Left kidney (tissue), 8 donors: ENCODE results near the gene TRAPPC8. TPM values are rescaled to one million over a fixed set of nuclear protein-coding genes. Genes with fewer than 3 reads are reported as not detected.
"Not testable (repeated sequence)": the region's sequence is repeated elsewhere in the genome, so short reads cannot be mapped to it uniquely, and the experiment has no call there.

ENCODE experiments used
- DNase-seq: peaks from one replicate; pipeline ENCODE4 v3.0.0-alpha.2; 2013
- long read RNA-seq, 8 donors: transcript quantifications; one replicate each; lab custom pipeline, GENCODE V29; 2026
- polyA plus RNA-seq: library from polyadenylated mRNA; unstranded; fragments of 120-200 nt; gene quantifications from one replicate; pipeline ENCODE4 v1.2.1, GENCODE V29; 2013; ENCODE audit not compliant: insufficient read length

Gene TRAPPC8
- polyA plus RNA-seq = 74.9 TPM
- long read RNA-seq, donor 1 = 0 reads
- long read RNA-seq, donor 2, partial matches to known transcripts = 0 of 1 reads
- long read RNA-seq, donor 2, other reads (novel, unspliced or antisense) = 0 of 1 reads
- long read RNA-seq, donor 3 = 0 reads
- long read RNA-seq, donor 4 = 0 reads
- long read RNA-seq, donor 5, partial matches to known transcripts = 0 of 1 reads
- long read RNA-seq, donor 5, other reads (novel, unspliced or antisense) = 0 of 1 reads
- long read RNA-seq, donor 6, partial matches to known transcripts = 6 of 7 reads
- long read RNA-seq, donor 6, other reads (novel, unspliced or antisense) = 0 of 7 reads
- long read RNA-seq, donor 7, full-length matches to known transcripts = 5 of 5 reads
- long read RNA-seq, donor 7, partial matches to known transcripts = 0 of 5 reads
- long read RNA-seq, donor 7, other reads (novel, unspliced or antisense) = 0 of 5 reads
- long read RNA-seq, donor 8, full-length matches to known transcripts = 2 of 2 reads
- long read RNA-seq, donor 8, partial matches to known transcripts = 0 of 2 reads
- long read RNA-seq, donor 8, other reads (novel, unspliced or antisense) = 0 of 2 reads

- peak; percentile 98 for DNase-seq
Measured at GRCh38 chr18:31942999-31943877, at the start of gene TRAPPC8. Gene TRAPPC8 (minus strand): TSS chr18:31943128. CDS start chr18:31942764, 364 bp downstream.

GRCh38 chr18:31990823-31991222, 47.9 kb upstream of the TRAPPC8 start:
- no peak for DNase-seq

GRCh38 chr18:31983976-31984375, 41.0 kb upstream of the TRAPPC8 start:
- DNase-seq = no peak

GRCh38 chr18:31983020-31983419, 40.1 kb upstream of the TRAPPC8 start:
- no peak for DNase-seq

- no peak for DNase-seq
Measured at GRCh38 chr18:31980863-31981262, 37.9 kb upstream of the TRAPPC8 start.

- no peak for DNase-seq
Measured at GRCh38 chr18:31979714-31980113, 36.8 kb upstream of the TRAPPC8 start.

- no peak for DNase-seq
Measured at GRCh38 chr18:31978616-31979015, 35.7 kb upstream of the TRAPPC8 start.

- peak; percentile 51 for DNase-seq
Measured at GRCh38 chr18:31977270-31977872, 34.4 kb upstream of the TRAPPC8 start.

GRCh38 chr18:31976242-31976641, 33.3 kb upstream of the TRAPPC8 start:
- DNase-seq = no peak

GRCh38 chr18:31973929-31974546, 31.1 kb upstream of the TRAPPC8 start:
- no peak for DNase-seq

- no peak for DNase-seq
Measured at GRCh38 chr18:31970617-31971016, 27.7 kb upstream of the TRAPPC8 start.

GRCh38 chr18:31965316-31965970, 22.5 kb upstream of the TRAPPC8 start:
- DNase-seq = no peak

GRCh38 chr18:31957728-31958127, 14.8 kb upstream of the TRAPPC8 start:
- DNase-seq = no peak

- DNase-seq = no peak
Measured at GRCh38 chr18:31954349-31954748, 11.4 kb upstream of the TRAPPC8 start.

GRCh38 chr18:31953699-31954098, 10.8 kb upstream of the TRAPPC8 start:
- not testable (repeated sequence) for DNase-seq

- no peak for DNase-seq
Measured at GRCh38 chr18:31952223-31952622, 9.3 kb upstream of the TRAPPC8 start.

- DNase-seq = no peak
Measured at GRCh38 chr18:31950583-31950982, 7.7 kb upstream of the TRAPPC8 start.

GRCh38 chr18:31948349-31948748, 5.4 kb upstream of the TRAPPC8 start:
- DNase-seq = not testable (repeated sequence)

- DNase-seq = no peak
Measured at GRCh38 chr18:31946305-31947046, 3.5 kb upstream of the TRAPPC8 start.
